HEK293 (cell line): ENCODE results near the gene KRTAP5-2.

Source experiments
- CTCF ChIA-PET: fragments of 350-600 bp; formaldehyde crosslinking; extraction: SDS; loops from one replicate; lab custom pipeline; 2021; ENCODE audit warnings: antibody characterized with exemption; lab: Yijun Ruan, JAX
- POLR2A ChIA-PET: fragments of 300-600 bp; formaldehyde crosslinking; extraction: SDS; loops from one replicate; lab custom pipeline; 2020; ENCODE audit warnings: antibody characterized with exemption, inconsistent platforms; lab: Yijun Ruan, JAX
- H3K27ac ChIP-seq: fragments of 200-500 bp; sonication (Bioruptor generic); 2 replicates; pipeline ENCODE4 v1.5.1; 2014; ENCODE audit warnings: low read depth, low read length, control low read depth, inconsistent platforms; ENCODE audit errors: extremely low read depth
- H3K36me3 ChIP-seq, 2 experiments: fragments of 200-500 bp in 1 of 2; sonication (Bioruptor generic) in 1 of 2; 1 replicate in 1 of 2; 2 replicates in 1 of 2; pipeline ENCODE4 v1.5.1; 2014 to 2017; ENCODE audit warnings: inconsistent platforms in 2 of 2, low read length in 2 of 2; ENCODE audit not compliant: control insufficient read depth in 2 of 2, insufficient read depth in 1 of 2
- H3K4me1 ChIP-seq: fragments of 200-500 bp; sonication (Bioruptor generic); 2 replicates; pipeline ENCODE4 v1.5.1; 2014; ENCODE audit warnings: mild to moderate bottlenecking, low read length, inconsistent platforms; ENCODE audit not compliant: control insufficient read depth, insufficient read depth
- H3K4me3 ChIP-seq: 2 replicates; pipeline ENCODE4 v1.5.1; 2011; ENCODE audit warnings: low read depth, mild to moderate bottlenecking, control low read depth, low read length, moderate library complexity
- H3K9me3 ChIP-seq: fragments of 200-500 bp; sonication (Bioruptor generic); 2 replicates; pipeline ENCODE4 v1.5.1; 2014; ENCODE audit warnings: low read depth, low read length, inconsistent platforms; ENCODE audit not compliant: control insufficient read depth, insufficient read depth
- GLI4 ChIP-seq: fragments of 450-650 bp; formaldehyde crosslinking; IDR thresholded peaks from 2 replicates; pipeline ENCODE4 v1.5.1; 2016; ENCODE audit warnings: missing biosample characterization, missing genetic modification characterization
- KLF1 ChIP-seq: fragments of 450-650 bp; formaldehyde crosslinking; IDR thresholded peaks from 2 replicates; pipeline ENCODE4 v1.5.1; 2016; ENCODE audit warnings: missing biosample characterization, missing genetic modification characterization
- PATZ1 ChIP-seq: fragments of 450-650 bp; formaldehyde crosslinking; IDR thresholded peaks from 2 replicates; pipeline ENCODE4 v1.5.1; 2016; ENCODE audit warnings: missing biosample characterization, missing genetic modification characterization
- PRDM1 ChIP-seq: fragments of 450-650 bp; formaldehyde crosslinking; IDR thresholded peaks from 2 replicates; pipeline ENCODE4; 2016; ENCODE audit warnings: missing biosample characterization, missing genetic modification characterization
- PRDM10 ChIP-seq: fragments of 450-650 bp; formaldehyde crosslinking; IDR thresholded peaks from 2 replicates; pipeline ENCODE4 v1.5.1; 2016; ENCODE audit warnings: missing biosample characterization, missing genetic modification characterization
- REST ChIP-seq: fragments of 450-650 bp; formaldehyde crosslinking; IDR thresholded peaks from 2 replicates; pipeline ENCODE4 v1.5.1; 2016; ENCODE audit warnings: missing biosample characterization, missing genetic modification characterization
- SCRT1 ChIP-seq: fragments of 450-650 bp; formaldehyde crosslinking; IDR thresholded peaks from 2 replicates; pipeline ENCODE4 v1.5.1; 2016; ENCODE audit warnings: missing biosample characterization, missing genetic modification characterization, borderline replicate concordance
- SETDB1 ChIP-seq: IDR thresholded peaks from one replicate; pipeline ENCODE4 v1.6.1; 2017; ENCODE audit warnings: mild to moderate bottlenecking, low read length, moderate library complexity, mixed read lengths; ENCODE audit not compliant: insufficient read length
- ZNF157 ChIP-seq: fragments of 450-650 bp; formaldehyde crosslinking; IDR thresholded peaks from 2 replicates; pipeline ENCODE4 v1.5.1; 2016; ENCODE audit warnings: missing biosample characterization, missing genetic modification characterization
- ZNF175 ChIP-seq: fragments of 450-650 bp; formaldehyde crosslinking; IDR thresholded peaks from 2 replicates; pipeline ENCODE4 v1.5.1; 2016; ENCODE audit warnings: missing biosample characterization, missing genetic modification characterization
- ZNF266 ChIP-seq: fragments of 450-650 bp; formaldehyde crosslinking; IDR thresholded peaks from 2 replicates; pipeline ENCODE4 v1.5.1; 2016; ENCODE audit warnings: missing biosample characterization, missing genetic modification characterization, low read depth
- ZNF324 ChIP-seq: fragments of 450-650 bp; formaldehyde crosslinking; IDR thresholded peaks from 2 replicates; pipeline ENCODE4 v1.5.1; 2016; ENCODE audit warnings: missing biosample characterization, missing genetic modification characterization
- ZNF341 ChIP-seq: fragments of 450-650 bp; formaldehyde crosslinking; IDR thresholded peaks from 2 replicates; pipeline ENCODE4; 2016; ENCODE audit warnings: low read depth, missing biosample characterization, missing genetic modification characterization
- ZNF366 ChIP-seq: fragments of 450-650 bp; formaldehyde crosslinking; conservative IDR thresholded peaks from 2 replicates; pipeline ENCODE4 v1.5.1; 2016; ENCODE audit warnings: missing biosample characterization, missing genetic modification characterization
- ZNF560 ChIP-seq: fragments of 450-650 bp; formaldehyde crosslinking; IDR thresholded peaks from 2 replicates; pipeline ENCODE4 v1.5.1; 2017; ENCODE audit warnings: missing biosample characterization, missing genetic modification characterization, borderline replicate concordance
- ZNF580 ChIP-seq: fragments of 450-650 bp; formaldehyde crosslinking; IDR thresholded peaks from 2 replicates; pipeline ENCODE4 v1.5.1; 2016; ENCODE audit warnings: missing biosample characterization, missing genetic modification characterization
- ZNF596 ChIP-seq: fragments of 450-650 bp; IDR thresholded peaks from 2 replicates; pipeline ENCODE4 v1.5.0; 2018; ENCODE audit warnings: missing biosample characterization, mild to moderate bottlenecking, missing genetic modification characterization, moderate library complexity
- ZNF621 ChIP-seq: fragments of 450-650 bp; formaldehyde crosslinking; IDR thresholded peaks from 2 replicates; pipeline ENCODE4 v1.5.1; 2017; ENCODE audit warnings: missing biosample characterization, missing genetic modification characterization
- ZNF792 ChIP-seq: fragments of 450-650 bp; formaldehyde crosslinking; IDR thresholded peaks from 2 replicates; pipeline ENCODE4 v1.5.1; 2016; ENCODE audit warnings: missing biosample characterization, missing genetic modification characterization
- ZNF830 ChIP-seq: fragments of 450-650 bp; IDR thresholded peaks from 2 replicates; pipeline ENCODE4 v1.5.0; 2018; ENCODE audit warnings: missing biosample characterization, missing genetic modification characterization, low read depth, mild to moderate bottlenecking, moderate library complexity
- ZXDB ChIP-seq: fragments of 450-650 bp; formaldehyde crosslinking; IDR thresholded peaks from 2 replicates; pipeline ENCODE4 v1.5.1; 2016; ENCODE audit warnings: missing biosample characterization, missing genetic modification characterization

The KRTAP5-2 gene

GRCh38 chr11:1631066-1631568, 33.0 kb upstream of the KRTAP5-2 start:
- POLR2A ChIA-PET: no interaction called here

GRCh38 chr11:1630271-1630670, 32.2 kb upstream of the KRTAP5-2 start:
- ChIA-PET POLR2A (no interaction called here), CTCF (interaction anchor here (1.2 to 7.2 kb wide), 7 partner anchors 9 to 520 kb away, joined by 3 to 67 read pairs (median 4); no protein-coding TSS in a partner anchor)
- Histone ChIP-seq H3K36me3 (no peaks in the 10 kb centered on the region), H3K4me3 (no peak overlapping the region), H3K9me3 (no peaks in the 10 kb centered on the region), H3K4me1 (no peaks in the 10 kb centered on the region), H3K27ac (no peak overlapping the region)
- no peak for TF ChIP-seq ZNF560
- TF ChIP-seq, all 188 proteins: peak for 0

More at GRCh38 chr11:1631066-1631568, 33.0 kb upstream of the KRTAP5-2 start:
- Histone ChIP-seq H3K36me3 (no peaks in the 10 kb centered on the region), H3K27ac (no peak overlapping the region), H3K9me3 (no peaks in the 10 kb centered on the region), H3K4me1 (no peaks in the 10 kb centered on the region), H3K4me3 (no peak overlapping the region)
- TF ChIP-seq ZNF341 (tag by site-specific recombination): no peak
- TF ChIP-seq ZNF366 (tag by site-specific recombination): no peak
- TF ChIP-seq PRDM10: no peak
- TF ChIP-seq PRDM1 (tag by site-specific recombination): no peak
- TF ChIP-seq SCRT1 (tag by site-specific recombination): no peak
- TF ChIP-seq GLI4 (tag by site-specific recombination): no peak
- TF ChIP-seq ZNF157 (tag by site-specific recombination): no peak
- no peak for TF ChIP-seq ZNF175 (tag by site-specific recombination)
- TF ChIP-seq SETDB1: no peak
- TF ChIP-seq ZXDB (tag by site-specific recombination): no peak
- no peak for TF ChIP-seq ZNF266 (tag by site-specific recombination)
- no peak for TF ChIP-seq ZNF621 (tag by site-specific recombination)
- TF ChIP-seq ZNF580 (tag by site-specific recombination): no peak
- no peak for TF ChIP-seq KLF1 (tag by site-specific recombination)
- CTCF ChIA-PET: interaction anchor here (0.6 to 7.2 kb wide), 12 partner anchors 8 to 678 kb away, joined by 3 to 67 read pairs (median 4); partner anchors contain the start of gene KRTAP5-4

- no peaks in the 10 kb centered on the region for H3K4me1 ChIP-seq
- no peak within 1 kb of the TSS for H3K4me3 ChIP-seq
- H3K9me3 ChIP-seq: no peaks in the 10 kb centered on the region
- no peak within 1 kb of the TSS for H3K27ac ChIP-seq
- CTCF ChIA-PET: interaction anchor here (0.5 to 7.2 kb wide), 15 partner anchors 10 to 495 kb away, joined by 3 to 67 read pairs (median 3); no protein-coding TSS in a partner anchor
- no peaks in the 10 kb centered on the region for H3K36me3 ChIP-seq
- POLR2A ChIA-PET: no interaction called here
- TF ChIP-seq PATZ1 (tag by site-specific recombination): no peak
- TF ChIP-seq REST: no peak
- no peak for TF ChIP-seq ZNF830
- no peak for TF ChIP-seq ZNF596 (tag by site-specific recombination)
- TF ChIP-seq ZNF324: no peak
- no peak for TF ChIP-seq ZNF792 (tag by site-specific recombination)
Observed at GRCh38 chr11:1629326-1630185, 31.5 kb upstream of the KRTAP5-2 start, which contains the start of gene KRTAP5-5. KRTAP5-5 (plus strand) TSS chr11:1629775; CDS start chr11:1629841, 66 bp downstream.
